Large intestine (tissue), 3 donors: ENCODE data around the gene PTPRK. TPM values are rescaled to one million over a fixed set of nuclear protein-coding genes. Genes with fewer than 3 reads are reported as not detected.

Source experiments
- DNase-seq, 2 donors: peaks; one replicate each; pipeline versions ENCODE4 v3.0.0 to v3.0.0-alpha.2; 2013
- H3K27ac ChIP-seq: one replicate; pipeline ENCODE4 v1.5.1; 2013; ENCODE audit warnings: low read length
- H3K27me3 ChIP-seq: 2 replicates; pipeline ENCODE4 v1.6.1; 2013; ENCODE audit warnings: low read length; ENCODE audit not compliant: control insufficient read depth, insufficient read depth
- H3K36me3 ChIP-seq: 2 replicates; pipeline ENCODE4 v1.6.1; 2013; ENCODE audit warnings: low read length; ENCODE audit not compliant: control insufficient read depth, insufficient read depth
- H3K4me1 ChIP-seq: one replicate; pipeline ENCODE4 v1.6.1; 2013; ENCODE audit warnings: low read length; ENCODE audit not compliant: control insufficient read depth, insufficient read depth
- H3K4me3 ChIP-seq: one replicate; pipeline ENCODE4 v1.5.1; 2013; ENCODE audit warnings: low read length
- H3K9me3 ChIP-seq: one replicate; pipeline ENCODE4 v1.6.1; 2013; ENCODE audit warnings: mild to moderate bottlenecking, low read depth, low read length, moderate library complexity; ENCODE audit not compliant: control insufficient read depth
- WGBS: methylation state at CpG from one replicate; pipeline ENCODE4 v1.1.5; 2013; ENCODE audit warnings: low lambda C conversion rate; ENCODE audit not compliant: insufficient coverage; 5-methylcytosine and 5-hydroxymethylcytosine counted together
- polyA plus RNA-seq: library from polyadenylated mRNA; unstranded; fragments of 120-200 nt; gene quantifications from one replicate; pipeline ENCODE4 v1.2.1, GENCODE V29; 2013

PTPRK gene
- polyA plus RNA-seq, 1 donor = 65.4 TPM

DNA sequence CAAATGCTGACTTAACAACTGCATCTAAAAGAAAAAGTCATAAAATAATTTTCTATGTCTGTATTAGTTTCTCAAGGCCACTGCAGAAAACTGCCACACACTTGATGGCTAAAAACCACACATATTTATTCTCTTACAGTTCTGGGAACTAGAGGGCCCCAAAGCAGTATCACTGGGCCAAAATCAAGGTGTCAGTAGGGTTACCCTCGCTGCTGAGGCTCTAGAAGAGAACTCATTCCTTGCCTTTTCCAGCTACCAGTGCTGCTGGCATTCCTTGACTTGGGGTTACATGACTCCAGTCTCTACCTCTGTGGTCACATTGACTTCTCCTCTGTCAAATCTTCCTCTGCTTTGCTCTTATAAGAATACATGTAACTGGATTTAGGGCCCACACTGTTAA is 494.9 kb downstream of the PTPRK start:
- Histone ChIP-seq H3K27ac (no peak overlapping the region), H3K4me3 (no peak overlapping the region), H3K4me1 (no peaks in the 10 kb centered on the region), H3K9me3 (no peaks in the 10 kb centered on the region), H3K36me3 (peaks cover 3% of the 10 kb centered on the region), H3K27me3 (no peaks in the 10 kb centered on the region)
- no peak for DNase-seq
- no CpG with 5 or more reads among the region's 1 CpG for whole genome bisulfite sequencing

DNA sequence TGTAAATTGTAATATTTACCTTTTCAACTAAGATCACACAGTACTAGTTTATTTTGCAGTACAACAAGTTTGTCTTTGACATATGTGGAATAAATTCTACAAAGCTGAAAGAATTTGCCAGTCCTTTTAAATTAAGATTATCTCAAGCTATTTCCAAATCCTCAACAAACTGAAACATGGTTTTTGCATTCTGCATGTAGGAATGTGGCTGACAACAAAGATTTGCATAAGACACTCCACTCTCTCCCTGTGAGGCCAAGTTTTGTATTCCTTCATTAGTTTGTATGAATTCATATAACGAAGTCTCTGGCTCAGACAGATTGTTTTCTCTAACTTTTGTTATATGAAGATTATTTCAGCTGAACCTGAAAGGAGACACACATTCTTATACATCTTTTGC is 495.4 kb downstream of the PTPRK start:
- H3K27me3 ChIP-seq = no peaks in the 10 kb centered on the region
- no peaks in the 10 kb centered on the region for H3K4me1 ChIP-seq
- H3K9me3 ChIP-seq = no peaks in the 10 kb centered on the region
- 100% methylated on average over 1 of the region's 1 CpG for WGBS
- no peak for DNase-seq
- H3K4me3 ChIP-seq = no peak overlapping the region
- no peak overlapping the region for H3K27ac ChIP-seq
- H3K36me3 ChIP-seq = peaks cover 3% of the 10 kb centered on the region

DNA sequence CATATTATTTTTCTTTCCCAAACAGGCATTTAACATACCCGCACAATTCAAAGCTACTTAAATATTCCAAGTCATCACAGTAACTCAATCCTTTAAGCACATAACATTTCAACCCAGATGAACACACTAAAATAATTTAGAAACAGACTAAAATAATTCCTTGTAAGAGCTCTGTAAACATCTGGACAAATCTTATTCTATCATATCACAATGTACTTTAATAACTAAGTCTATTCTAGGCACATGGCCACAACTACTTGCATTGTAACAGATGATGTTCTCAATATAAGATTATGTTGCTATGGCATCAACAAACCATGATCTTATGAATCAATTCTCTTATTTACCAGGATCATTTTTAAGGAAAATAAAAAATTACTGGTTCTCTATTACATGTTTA is 496.4 kb downstream of the PTPRK start:
- Histone ChIP-seq H3K36me3 (peaks cover 3% of the 10 kb centered on the region), H3K4me3 (no peak overlapping the region), H3K4me1 (no peaks in the 10 kb centered on the region), H3K27me3 (no peaks in the 10 kb centered on the region), H3K9me3 (no peaks in the 10 kb centered on the region), H3K27ac (no peak overlapping the region)
- no peak for DNase-seq
- WGBS = 100% methylated on average over 1 of the region's 1 CpG

DNA sequence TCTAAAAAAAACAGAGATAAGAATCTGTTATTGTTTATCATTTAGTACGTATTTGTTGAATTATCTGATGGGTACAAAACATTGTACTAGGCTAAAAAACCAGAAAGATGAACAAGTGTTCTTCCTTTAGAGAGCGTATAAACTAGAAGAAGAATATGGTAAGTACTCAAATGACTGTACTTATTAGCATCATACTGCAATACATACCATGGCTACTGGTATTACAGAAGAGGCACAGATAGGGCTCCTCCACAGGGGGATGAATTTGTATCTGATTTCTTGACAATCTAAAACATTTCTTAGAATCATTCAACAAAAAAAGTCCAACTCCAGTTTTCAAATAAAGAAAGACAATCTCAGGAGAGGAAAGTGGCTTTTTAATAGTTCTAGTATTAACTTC is 501.6 kb downstream of the PTPRK start:
- Histone ChIP-seq H3K27ac (no peak overlapping the region), H3K27me3 (no peaks in the 10 kb centered on the region), H3K36me3 (peaks cover 3% of the 10 kb centered on the region), H3K4me3 (no peak overlapping the region), H3K9me3 (no peaks in the 10 kb centered on the region), H3K4me1 (no peaks in the 10 kb centered on the region)
- no peak for DNase-seq
- WGBS = 100% methylated on average over 1 of the region's 2 CpGs

DNA sequence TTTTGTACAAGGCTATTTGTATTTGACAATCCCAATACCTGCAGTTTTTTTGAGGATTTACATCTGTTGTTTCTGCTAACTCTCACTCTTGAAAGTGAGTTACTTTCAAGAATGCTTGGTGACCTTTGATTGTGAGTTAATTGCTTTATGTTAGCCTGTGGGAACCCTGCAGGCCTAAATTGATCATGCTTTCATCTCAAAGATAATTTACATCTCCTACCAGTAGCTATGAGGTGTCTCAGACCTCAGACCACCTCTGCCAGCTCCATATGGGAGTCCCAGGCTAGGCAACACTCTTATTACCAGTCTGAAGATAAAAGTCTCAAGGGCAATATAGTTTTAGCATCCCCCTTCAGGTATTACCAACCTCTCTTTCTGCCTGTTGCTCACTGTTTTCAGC is 503.1 kb downstream of the PTPRK start:
- no peaks in the 10 kb centered on the region for H3K9me3 ChIP-seq
- no peaks in the 10 kb centered on the region for H3K27me3 ChIP-seq
- no peaks in the 10 kb centered on the region for H3K4me1 ChIP-seq
- DNase-seq = no peak
- H3K4me3 ChIP-seq = no peak overlapping the region
- H3K27ac ChIP-seq = no peak overlapping the region
- no peaks in the 10 kb centered on the region for H3K36me3 ChIP-seq

DNA sequence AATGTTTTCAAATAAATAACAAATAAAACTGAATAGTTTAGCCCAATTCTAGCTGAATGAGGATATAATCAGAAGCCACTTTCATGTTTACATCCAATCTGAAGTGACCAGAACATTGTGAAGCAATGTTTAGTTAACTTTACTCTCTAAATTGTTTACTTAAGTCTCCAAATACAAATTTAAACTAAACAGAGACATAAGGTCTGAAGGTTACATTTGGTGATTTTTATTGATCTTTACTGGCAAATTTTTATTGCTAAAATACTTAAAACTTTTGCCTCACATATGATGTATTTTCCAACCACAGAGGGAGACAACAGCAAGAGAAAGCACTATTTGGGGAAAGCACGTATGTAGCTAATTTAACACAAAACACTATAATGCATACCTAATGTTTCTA is 512.7 kb downstream of the PTPRK start:
- H3K36me3 ChIP-seq = peaks cover 7% of the 10 kb centered on the region
- no peak overlapping the region for H3K27ac ChIP-seq
- H3K4me3 ChIP-seq = no peak overlapping the region
- no peak for DNase-seq
- WGBS = no CpG with 5 or more reads among the region's 1 CpG
- no peaks in the 10 kb centered on the region for H3K4me1 ChIP-seq
- no peaks in the 10 kb centered on the region for H3K27me3 ChIP-seq
- H3K9me3 ChIP-seq = no peaks in the 10 kb centered on the region

DNA sequence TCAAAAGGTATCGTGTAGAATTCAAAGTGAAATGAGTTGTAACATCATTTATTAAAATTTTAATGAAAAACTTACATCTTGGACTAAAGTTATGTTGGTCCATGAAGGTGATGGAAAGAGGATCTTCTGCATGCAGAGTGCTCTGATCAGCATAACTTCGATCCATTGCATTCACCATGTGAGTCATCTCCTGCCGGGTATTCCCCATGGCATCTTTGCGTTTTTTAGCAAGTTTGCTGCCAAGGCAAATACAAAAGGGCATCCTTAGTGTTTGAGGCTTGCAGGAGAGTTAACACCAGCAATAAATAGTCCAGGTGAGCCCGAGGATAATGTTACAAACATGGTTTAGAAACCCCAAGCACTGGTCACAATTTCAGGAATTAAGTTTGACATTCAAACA is 515.4 kb downstream of the PTPRK start:
- WGBS = 90% methylated on average over 1 of the region's 5 CpGs
- no peak overlapping the region for H3K27ac ChIP-seq
- no peak for DNase-seq

DNA sequence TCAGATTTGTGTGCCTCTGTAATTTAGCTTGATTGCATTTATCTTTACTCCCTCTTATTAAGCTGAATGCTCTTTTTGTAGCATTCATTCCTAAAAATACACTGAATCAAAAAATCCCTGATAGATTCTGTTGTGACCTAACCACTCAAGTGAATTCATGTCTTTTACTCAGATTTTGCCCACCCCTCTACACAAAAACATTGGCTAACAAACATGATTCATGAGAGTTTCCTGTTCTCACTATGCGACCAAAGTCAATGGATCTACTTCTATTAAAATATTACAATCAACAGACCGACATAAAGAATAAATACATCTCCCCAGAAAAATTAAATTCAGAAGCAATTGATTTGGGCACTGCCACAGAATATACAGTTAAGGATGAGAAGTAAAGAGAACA is 520.0 kb downstream of the PTPRK start:
- H3K4me1 ChIP-seq = no peaks in the 10 kb centered on the region
- no peak overlapping the region for H3K4me3 ChIP-seq
- peaks cover 21% of the 10 kb centered on the region for H3K36me3 ChIP-seq
- no peak overlapping the region for H3K27ac ChIP-seq
- 80% methylated on average over 1 of the region's 2 CpGs for WGBS
- H3K27me3 ChIP-seq = no peaks in the 10 kb centered on the region
- no peaks in the 10 kb centered on the region for H3K9me3 ChIP-seq
- DNase-seq = no peak

More for the DNA sequence above, 515.4 kb downstream of the PTPRK start:
- Histone ChIP-seq H3K27me3 (no peaks in the 10 kb centered on the region), H3K9me3 (no peaks in the 10 kb centered on the region), H3K4me3 (no peak overlapping the region), H3K36me3 (peaks cover 9% of the 10 kb centered on the region), H3K4me1 (no peaks in the 10 kb centered on the region)

DNA sequence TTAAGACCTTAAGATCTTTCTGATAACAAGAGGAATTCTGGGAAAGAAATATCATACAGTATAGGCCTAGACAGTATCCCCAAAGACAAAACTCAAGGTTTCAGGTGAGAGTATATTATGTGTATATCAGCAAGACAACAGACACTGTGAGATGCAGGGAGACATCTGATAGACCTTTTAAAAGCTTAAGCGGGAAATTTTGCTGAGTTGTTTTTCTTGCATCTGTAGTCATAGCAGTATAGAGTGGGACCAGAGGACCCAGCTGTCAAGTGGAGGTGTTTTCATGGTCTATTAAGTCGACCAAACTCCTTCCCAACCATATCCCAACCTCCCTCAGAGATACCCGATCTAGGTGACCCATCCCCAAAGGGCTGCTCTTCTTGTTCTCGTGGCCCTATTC is 521.4 kb downstream of the PTPRK start:
- Histone ChIP-seq H3K36me3 (peaks cover 18% of the 10 kb centered on the region), H3K9me3 (no peaks in the 10 kb centered on the region), H3K4me1 (no peaks in the 10 kb centered on the region), H3K27ac (no peak overlapping the region), H3K27me3 (no peaks in the 10 kb centered on the region), H3K4me3 (no peak overlapping the region)
- WGBS = 100% methylated on average over 1 of the region's 4 CpGs
- DNase-seq = no peak

DNA sequence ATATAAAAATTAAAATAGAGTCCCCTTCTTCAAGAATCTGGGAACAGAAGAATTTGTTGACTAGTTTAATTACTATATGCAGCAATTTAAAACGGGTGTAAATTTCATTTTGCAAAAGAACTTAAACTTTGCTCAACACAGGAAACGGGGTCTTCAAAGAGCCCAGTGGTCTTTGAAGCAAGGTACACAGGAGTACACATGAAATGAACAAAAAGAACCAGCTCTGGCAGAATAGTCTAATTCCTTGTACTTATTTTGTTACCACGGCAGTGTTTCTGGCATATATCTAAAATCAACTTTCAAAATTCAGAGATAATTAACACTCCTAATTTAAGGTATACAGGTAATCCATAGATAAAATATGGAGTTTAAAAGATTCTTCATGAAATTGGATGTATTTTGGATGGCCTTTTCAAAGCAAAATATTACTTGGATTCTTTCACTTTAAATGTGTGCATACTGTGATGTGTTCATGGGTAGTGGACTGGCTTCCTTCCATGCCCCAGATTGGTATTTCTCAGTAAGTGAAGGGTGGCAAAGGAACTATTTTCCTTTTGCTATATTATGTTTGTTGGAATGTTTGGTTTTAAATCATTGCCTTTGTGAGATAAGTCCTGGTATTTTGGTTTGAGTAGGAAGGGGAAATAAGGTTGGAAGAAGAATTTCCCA is 522.8 kb downstream of the PTPRK start:
- Histone ChIP-seq H3K27me3 (no peaks in the 10 kb centered on the region), H3K4me3 (no peak overlapping the region), H3K4me1 (no peaks in the 10 kb centered on the region), H3K36me3 (peaks cover 15% of the 10 kb centered on the region), H3K9me3 (no peaks in the 10 kb centered on the region), H3K27ac (no peak overlapping the region)
- DNase-seq = no peak
- 100% methylated on average over 1 of the region's 3 CpGs for WGBS

DNA sequence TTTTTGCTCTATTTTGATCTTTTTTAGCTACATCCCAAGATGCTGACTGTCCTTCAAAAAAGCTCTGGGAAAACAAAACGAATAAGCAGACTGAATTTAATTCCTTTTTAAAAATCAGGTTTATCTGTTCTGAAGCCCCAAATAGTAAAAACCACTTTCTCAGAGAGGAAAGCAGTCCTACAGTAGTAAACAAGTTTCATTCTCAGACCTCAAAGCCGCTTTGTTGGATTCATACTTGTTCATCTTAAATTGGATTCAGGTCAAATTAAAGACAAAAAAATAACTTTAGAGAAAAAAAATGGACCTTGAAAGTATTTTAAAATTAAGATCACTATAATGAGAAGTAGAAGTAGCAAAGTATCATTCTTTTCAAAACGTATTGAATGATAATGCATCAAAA is 523.5 kb downstream of the PTPRK start:
- Histone ChIP-seq H3K27ac (no peak overlapping the region), H3K9me3 (no peaks in the 10 kb centered on the region), H3K27me3 (no peaks in the 10 kb centered on the region), H3K4me3 (no peak overlapping the region), H3K36me3 (peaks cover 15% of the 10 kb centered on the region), H3K4me1 (no peaks in the 10 kb centered on the region)
- 75% methylated on average over 2 of the region's 3 CpGs for WGBS
- no peak for DNase-seq
